SU-DHL-6 (cell line): ENCODE measurements around the gene CLMP.

Source experiments
- EZH2phosphoT487 ChIP-seq: fragments of 200-600 bp; sonication (generic), shearing (Covaris generic); conservative IDR thresholded peaks from 2 replicates; pipeline ENCODE4 v1.6.1; 2018; ENCODE audit warnings: mild to moderate bottlenecking, antibody characterized with exemption, low read length, moderate library complexity, mixed read lengths
- TF ChIP-seq, protein P1 (sequence below): fragments of 200-600 bp; sonication (generic); IDR thresholded peaks from one replicate; pipeline ENCODE4 v1.5.1; 2017; ENCODE audit warnings: antibody characterized with exemption, mild to moderate bottlenecking, low read length, moderate library complexity; ENCODE audit not compliant: insufficient read depth, poor library complexity, severe bottlenecking

GRCh38 chr11:123143476-123143875 is 51.6 kb downstream of the CLMP start:
- TF ChIP-seq, protein P1, sequence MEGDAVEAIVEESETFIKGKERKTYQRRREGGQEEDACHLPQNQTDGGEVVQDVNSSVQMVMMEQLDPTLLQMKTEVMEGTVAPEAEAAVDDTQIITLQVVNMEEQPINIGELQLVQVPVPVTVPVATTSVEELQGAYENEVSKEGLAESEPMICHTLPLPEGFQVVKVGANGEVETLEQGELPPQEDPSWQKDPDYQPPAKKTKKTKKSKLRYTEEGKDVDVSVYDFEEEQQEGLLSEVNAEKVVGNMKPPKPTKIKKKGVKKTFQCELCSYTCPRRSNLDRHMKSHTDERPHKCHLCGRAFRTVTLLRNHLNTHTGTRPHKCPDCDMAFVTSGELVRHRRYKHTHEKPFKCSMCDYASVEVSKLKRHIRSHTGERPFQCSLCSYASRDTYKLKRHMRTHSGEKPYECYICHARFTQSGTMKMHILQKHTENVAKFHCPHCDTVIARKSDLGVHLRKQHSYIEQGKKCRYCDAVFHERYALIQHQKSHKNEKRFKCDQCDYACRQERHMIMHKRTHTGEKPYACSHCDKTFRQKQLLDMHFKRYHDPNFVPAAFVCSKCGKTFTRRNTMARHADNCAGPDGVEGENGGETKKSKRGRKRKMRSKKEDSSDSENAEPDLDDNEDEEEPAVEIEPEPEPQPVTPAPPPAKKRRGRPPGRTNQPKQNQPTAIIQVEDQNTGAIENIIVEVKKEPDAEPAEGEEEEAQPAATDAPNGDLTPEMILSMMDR = no peak
- TF ChIP-seq EZH2phosphoT487 = no peak
